GM20431 (cell line): Measurements from ENCODE around the gene TEX52.
"Not testable (repeated sequence)": the region's sequence is repeated elsewhere in the genome, so short reads cannot be mapped to it uniquely, and the experiment has no call there.

Source experiments
- in situ Hi-C: fragments of 300-500 bp; cut with MseI, MboI; formaldehyde crosslinking; loops from one replicate; pipeline ENCODE4 v1.15.0; 2020; ENCODE audit warnings: low sequenced_read_pairs; ENCODE audit not compliant: unreplicated experiment

TEX52 gene

GRCh38 chr12:2868986-2869632, 12.3 kb upstream of the TEX52 start:
- in situ Hi-C loops: not testable (repeated sequence)

- in situ Hi-C loops: no loop called here
Measured at GRCh38 chr12:2864198-2864597, 7.4 kb upstream of the TEX52 start.

- in situ Hi-C loops: not testable (repeated sequence)
Measured at GRCh38 chr12:2863402-2863801, 6.6 kb upstream of the TEX52 start.

- in situ Hi-C loops: no loop called here
Measured at GRCh38 chr12:2862876-2863275, 6.0 kb upstream of the TEX52 start.

- in situ Hi-C loops: no loop called here
Measured at GRCh38 chr12:2860170-2860569, 3.3 kb upstream of the TEX52 start.

- in situ Hi-C loops: no loop called here
Measured at GRCh38 chr12:2858944-2859421, 2.1 kb upstream of the TEX52 start.

- in situ Hi-C loops: no loop called here
Measured at GRCh38 chr12:2858334-2858733, 1.5 kb upstream of the TEX52 start.

GRCh38 chr12:2857576-2857975, 737 bp upstream of the TEX52 start:
- in situ Hi-C loops: no loop called here

GRCh38 chr12:2856051-2856450, 788 bp downstream of the TEX52 start:
- in situ Hi-C loops: no loop called here

- in situ Hi-C loops: no loop called here
Measured at GRCh38 chr12:2855546-2855945, 1.3 kb downstream of the TEX52 start.

- in situ Hi-C loops: no loop called here
Measured at GRCh38 chr12:2854669-2855453, 2.0 kb downstream of the TEX52 start.

GRCh38 chr12:2853626-2854025, 3.2 kb downstream of the TEX52 start:
- in situ Hi-C loops: no loop called here

- in situ Hi-C loops: no loop called here
Measured at GRCh38 chr12:2851931-2852330, 4.9 kb downstream of the TEX52 start.

- in situ Hi-C loops: no loop called here
Measured at GRCh38 chr12:2845280-2845679, 11.6 kb downstream of the TEX52 start.

- in situ Hi-C loops: no loop called here
Measured at GRCh38 chr12:2844786-2845185, 12.1 kb downstream of the TEX52 start.

- in situ Hi-C loops: no loop called here
Measured at GRCh38 chr12:2842948-2843347, 13.9 kb downstream of the TEX52 start.

GRCh38 chr12:2841056-2841650, 15.7 kb downstream of the TEX52 start:
- in situ Hi-C loops: no loop called here

- in situ Hi-C loops: no loop called here
Measured at GRCh38 chr12:2836574-2836973, 20.3 kb downstream of the TEX52 start.

GRCh38 chr12:2835691-2836403, 21.0 kb downstream of the TEX52 start:
- in situ Hi-C loops: no loop called here

- in situ Hi-C loops: no loop called here
Measured at GRCh38 chr12:2834581-2835491, 22.0 kb downstream of the TEX52 start, which contains the start of gene NRIP2. TSS of gene NRIP2 (minus strand) at chr12:2835035. CDS start at chr12:2834983, 52 bp downstream.
